GM18517 (cell line): ENCODE results near the gene CACNA1G.

Source experiments
- ATAC-seq: cut with Tn5 transposase; IDR thresholded peaks from one replicate; pipeline ENCODE4 v1.9.1; 2021; ENCODE audit warnings: mild to moderate bottlenecking, moderate library complexity; ENCODE audit not compliant: unreplicated experiment

Gene CACNA1G

GRCh38 chr17:50547035-50547735 lies 13.3 kb upstream of the CACNA1G start, which contains the start of gene SPATA20:
SPATA20 (plus strand) TSS chr17:50547174; CDS start chr17:50547209, 35 bp downstream.
- peak; percentile 67 for ATAC-seq

GRCh38 chr17:50547736-50548083 lies 12.8 kb upstream of the CACNA1G start:
- no peak for ATAC-seq

- ATAC-seq, result no peak
Observed at GRCh38 chr17:50548831-50549230, 11.7 kb upstream of the CACNA1G start.

DNA sequence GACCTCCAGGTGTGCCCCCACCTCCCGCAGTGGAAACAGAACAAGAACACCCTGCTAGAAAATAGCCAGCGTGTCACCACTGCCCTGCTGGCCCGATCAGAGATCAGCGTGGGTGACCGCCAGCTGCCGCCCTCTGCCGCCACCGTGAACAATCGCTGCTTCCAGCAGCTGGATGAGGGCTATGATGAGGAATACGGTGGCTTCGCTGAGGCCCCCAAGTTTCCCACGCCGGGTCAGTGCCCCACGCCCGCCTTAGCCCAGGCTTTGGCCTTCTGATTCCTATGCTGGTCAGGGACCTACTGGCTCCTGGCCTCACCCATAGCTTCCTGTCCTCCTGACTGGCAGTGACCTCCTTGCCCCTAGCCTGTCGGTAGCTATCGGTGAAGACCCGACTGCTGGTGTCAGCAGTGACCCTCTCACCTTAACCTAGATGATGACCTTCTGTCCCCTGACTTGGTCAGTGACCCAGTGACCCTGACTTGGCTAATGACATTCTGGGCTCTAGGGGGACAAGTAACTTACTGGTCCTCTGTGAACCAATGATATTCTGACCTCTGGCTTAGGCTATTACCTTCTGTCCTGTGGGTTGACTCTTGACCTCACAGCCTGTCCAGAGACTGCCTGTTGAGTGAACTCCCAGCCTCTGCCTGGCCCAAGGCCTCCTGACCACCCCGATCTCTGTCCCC lies 11.1 kb upstream of the CACNA1G start:
- no peak for ATAC-seq

DNA sequence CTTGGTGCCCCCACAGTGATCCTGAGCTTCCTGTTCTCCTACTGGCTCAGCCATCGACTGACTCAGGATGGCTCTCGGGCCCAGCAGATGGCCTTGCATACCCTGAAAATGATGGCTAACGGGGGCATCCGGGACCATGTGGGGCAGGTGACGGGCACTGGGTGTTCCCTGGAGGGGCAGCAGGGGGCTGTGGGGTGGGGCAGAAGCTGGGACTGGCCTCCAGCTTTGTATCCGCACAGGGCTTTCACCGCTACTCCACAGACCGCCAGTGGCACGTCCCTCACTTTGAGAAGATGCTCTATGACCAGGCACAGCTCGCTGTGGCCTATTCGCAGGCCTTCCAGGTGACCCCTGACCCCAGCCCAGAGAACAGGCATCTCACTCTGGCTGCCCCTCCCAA lies 10.5 kb upstream of the CACNA1G start:
- no peak for ATAC-seq

DNA sequence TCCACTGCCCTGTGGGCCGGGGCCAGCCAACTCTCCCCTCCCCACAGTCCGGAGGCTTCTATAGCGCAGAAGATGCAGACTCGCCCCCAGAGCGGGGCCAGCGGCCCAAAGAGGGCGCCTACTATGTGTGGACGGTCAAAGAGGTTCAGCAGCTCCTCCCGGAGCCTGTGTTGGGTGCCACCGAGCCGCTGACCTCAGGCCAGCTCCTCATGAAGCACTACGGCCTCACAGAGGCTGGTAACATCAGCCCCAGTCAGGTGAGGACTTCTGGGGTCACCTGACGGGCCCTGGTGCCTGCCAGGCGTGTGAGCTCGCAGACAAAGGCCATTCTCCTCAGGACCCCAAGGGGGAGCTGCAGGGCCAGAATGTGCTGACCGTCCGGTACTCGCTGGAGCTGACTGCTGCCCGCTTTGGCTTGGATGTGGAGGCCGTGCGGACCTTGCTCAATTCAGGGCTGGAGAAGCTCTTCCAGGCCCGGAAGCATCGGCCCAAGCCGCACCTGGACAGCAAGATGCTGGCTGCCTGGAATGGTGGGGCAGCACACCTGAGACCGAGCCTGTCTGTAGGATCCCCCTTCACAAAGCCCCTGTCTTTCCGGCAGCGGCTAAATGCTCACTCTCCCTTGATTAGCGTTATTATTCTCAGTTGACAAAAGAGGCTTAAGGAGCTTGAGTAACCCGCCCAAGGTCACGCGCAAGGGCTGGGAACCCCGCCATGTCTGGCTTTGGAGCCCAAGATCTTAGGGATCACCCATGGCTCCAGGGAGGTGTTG lies 9.7 kb upstream of the CACNA1G start:
- no peak for ATAC-seq

DNA sequence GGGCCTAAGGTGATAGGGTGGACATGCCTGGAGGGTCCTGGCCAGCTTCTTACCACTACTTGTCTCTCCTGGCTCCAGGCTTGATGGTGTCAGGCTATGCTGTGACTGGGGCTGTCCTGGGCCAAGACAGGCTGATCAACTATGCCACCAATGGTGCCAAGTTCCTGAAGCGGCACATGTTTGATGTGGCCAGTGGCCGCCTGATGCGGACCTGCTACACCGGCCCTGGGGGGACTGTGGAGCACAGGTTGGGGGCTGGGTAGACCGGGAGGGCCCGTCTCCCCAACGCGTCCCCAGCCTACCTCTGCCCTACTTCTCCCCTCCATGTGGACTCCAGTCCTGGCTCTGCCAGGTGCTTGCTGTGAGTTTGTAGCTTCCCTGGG lies 9.1 kb upstream of the CACNA1G start:
- ATAC-seq, result no peak

DNA sequence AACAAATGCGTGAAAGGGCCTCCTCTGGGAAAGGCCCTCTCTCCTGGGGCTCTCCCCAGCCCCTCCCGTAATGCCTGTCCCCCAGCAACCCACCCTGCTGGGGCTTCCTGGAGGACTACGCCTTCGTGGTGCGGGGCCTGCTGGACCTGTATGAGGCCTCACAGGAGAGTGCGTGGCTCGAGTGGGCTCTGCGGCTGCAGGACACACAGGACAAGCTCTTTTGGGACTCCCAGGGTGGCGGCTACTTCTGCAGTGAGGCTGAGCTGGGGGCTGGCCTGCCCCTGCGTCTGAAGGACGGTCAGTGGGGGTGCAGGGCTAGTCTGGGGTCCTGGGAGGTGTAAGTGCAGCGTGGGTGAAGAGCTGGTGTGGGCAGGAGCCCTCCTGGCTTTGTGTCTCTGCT lies 8.6 kb upstream of the CACNA1G start:
- ATAC-seq, result no peak

- no peak for ATAC-seq
Observed at GRCh38 chr17:50554201-50554600, 6.3 kb upstream of the CACNA1G start.

DNA sequence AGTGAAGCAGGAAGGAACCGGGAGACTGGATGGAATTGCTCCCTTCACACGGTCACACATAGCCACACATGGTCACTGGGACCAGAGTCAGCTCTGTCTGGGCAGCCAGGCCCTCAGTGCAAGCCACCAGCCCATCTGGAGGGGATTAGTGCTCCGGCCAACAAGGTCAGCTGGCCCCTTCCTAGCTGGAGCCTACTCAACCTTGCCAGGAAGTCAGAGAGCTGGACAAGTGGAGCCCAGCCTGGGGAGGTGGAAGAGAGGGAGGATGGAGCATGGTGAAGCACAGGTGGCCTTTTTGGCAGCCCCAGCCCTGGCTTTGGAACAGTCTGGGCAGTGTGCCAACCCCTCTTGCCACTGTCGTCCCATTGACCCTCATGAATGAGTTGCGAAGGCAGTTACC lies 3.7 kb upstream of the CACNA1G start:
- no peak for ATAC-seq

- no peak for ATAC-seq
Observed at GRCh38 chr17:50557630-50558029, 2.9 kb upstream of the CACNA1G start.

DNA sequence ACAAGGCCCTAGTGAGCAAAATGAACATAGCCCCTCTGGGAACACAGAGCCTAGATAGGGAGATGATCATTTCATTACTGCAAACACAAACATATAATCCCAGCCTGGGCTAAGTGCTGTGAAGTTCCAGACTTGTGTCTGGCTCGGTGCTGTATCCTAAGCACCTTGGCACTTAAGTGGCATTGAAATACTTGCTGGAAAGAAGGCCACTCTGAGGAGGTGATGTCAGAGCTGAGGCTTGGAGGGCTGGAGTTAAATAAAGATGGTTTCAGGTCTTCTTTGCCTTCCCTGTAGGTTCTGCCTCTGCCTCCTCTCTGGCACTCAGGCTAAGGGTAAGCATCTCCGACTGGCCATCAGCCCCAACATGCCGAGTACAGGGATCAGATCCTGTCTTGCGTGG lies 2.4 kb upstream of the CACNA1G start:
- ATAC-seq, result no peak

GRCh38 chr17:50558581-50558940 lies 2.0 kb upstream of the CACNA1G start:
- ATAC-seq, result no peak

DNA sequence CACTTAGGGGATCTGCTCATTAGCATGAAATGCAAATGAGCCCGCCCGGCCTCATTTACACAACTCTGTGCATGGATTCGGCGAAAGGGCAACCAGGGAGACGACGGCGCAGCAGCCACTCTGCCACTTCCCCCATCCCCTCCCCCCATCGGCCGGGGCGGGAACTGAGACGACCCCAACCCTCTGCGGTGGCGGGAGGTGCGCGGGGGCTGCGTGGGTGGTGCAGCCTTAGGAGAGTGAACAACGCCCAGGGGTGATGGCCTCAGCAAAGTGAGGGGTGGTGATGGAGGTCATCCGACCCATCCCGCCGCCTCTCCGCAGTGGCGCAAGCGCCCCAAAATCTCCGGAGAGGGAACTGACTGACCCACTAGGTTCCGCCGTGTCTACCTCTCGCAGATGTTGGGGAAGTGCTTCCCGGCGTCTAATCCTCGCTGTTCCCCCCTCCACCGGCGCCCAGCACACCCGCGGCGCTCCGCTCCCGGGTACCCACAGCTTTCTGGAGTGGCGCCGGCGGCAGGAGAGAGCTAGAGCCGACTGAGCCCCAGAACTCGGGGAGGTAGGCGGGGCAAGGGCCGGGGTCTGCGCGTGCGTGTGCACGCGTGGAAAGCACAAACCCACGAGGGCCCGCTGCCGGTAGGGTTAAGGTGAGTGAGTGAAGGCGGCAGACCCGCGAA lies 1.4 kb upstream of the CACNA1G start:
- ATAC-seq, result no peak

- peak; percentile 12 for ATAC-seq
Observed at GRCh38 chr17:50559674-50560184, 786 bp upstream of the CACNA1G start.

- ATAC-seq, result no peak
Observed at GRCh38 chr17:50560931-50561745, 623 bp downstream of the CACNA1G start.

GRCh38 chr17:50561746-50562141 lies 1.2 kb downstream of the CACNA1G start:
- ATAC-seq, result no peak

DNA sequence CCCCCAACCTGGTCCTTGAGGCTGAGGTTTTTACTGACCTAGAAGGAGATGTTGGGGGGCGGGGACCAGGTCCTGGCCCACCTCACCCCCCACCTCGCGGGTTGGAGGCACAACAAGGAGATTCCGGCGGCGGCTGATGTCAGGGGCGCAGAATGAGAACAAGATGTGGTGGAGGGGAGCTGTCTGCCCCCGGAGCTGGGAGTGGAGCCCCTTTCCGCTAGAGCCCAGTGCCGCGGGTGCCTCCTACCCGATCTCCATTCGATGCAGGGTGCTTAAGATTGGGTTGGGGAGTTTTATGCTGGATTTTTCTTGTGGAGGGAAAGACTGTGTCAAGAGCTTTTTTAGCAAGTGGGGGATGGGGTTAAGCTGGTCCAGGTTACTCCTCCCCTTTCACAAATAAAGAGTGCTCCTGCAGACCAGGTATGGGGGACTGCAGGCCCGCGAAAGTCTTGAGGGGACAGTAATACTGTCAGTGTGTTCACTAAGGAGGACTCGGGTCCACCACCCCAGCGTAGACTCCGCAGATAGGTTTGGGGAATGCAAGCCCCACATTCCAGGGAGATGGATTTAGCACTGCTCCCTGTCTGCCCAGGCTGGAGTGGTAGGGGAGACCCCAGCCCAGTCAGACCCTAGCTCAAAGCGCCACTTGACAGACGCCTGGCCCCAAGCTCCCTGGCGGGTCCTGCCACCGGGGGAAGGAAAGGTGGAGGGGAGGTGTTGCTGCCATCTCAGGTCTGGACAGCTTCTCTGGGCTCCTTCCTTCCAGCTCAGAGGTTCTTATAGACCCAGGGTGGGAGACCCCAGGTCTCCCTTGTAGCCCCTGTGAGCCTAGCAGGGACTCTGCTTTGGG lies 2.0 kb downstream of the CACNA1G start:
- no peak for ATAC-seq

GRCh38 chr17:50563092-50563511 lies 2.6 kb downstream of the CACNA1G start:
- no peak for ATAC-seq
